NB4 (cell line): ENCODE measurements around the gene KIAA1958.

Experiments used
- DNase-seq: peaks from one replicate; pipeline ENCODE4 v3.0.0; 2010; ENCODE audit warnings: low read depth
- H3K4me3 ChIP-seq: one replicate; pipeline ENCODE4 v1.5.1; 2011; ENCODE audit warnings: mild to moderate bottlenecking, low read depth, low read length, moderate library complexity
- MYC ChIP-seq: IDR thresholded peaks from 2 replicates; pipeline ENCODE4 v1.6.1; 2011; ENCODE audit warnings: low read depth, low read length
- POLR2A ChIP-seq: IDR thresholded peaks from 2 replicates; pipeline ENCODE4 v1.6.1; 2011; ENCODE audit warnings: mild to moderate bottlenecking; ENCODE audit not compliant: insufficient read length; ENCODE audit errors: extremely low read depth
- TF ChIP-seq, protein P1 (sequence below): IDR thresholded peaks from one replicate; pipeline ENCODE4 v1.5.1; 2012; ENCODE audit warnings: low read depth, low read length
- TF ChIP-seq, protein P2 (sequence below): IDR thresholded peaks from 2 replicates; pipeline ENCODE4 v1.6.1; 2011; ENCODE audit warnings: low read depth, low read length

The KIAA1958 gene

DNA sequence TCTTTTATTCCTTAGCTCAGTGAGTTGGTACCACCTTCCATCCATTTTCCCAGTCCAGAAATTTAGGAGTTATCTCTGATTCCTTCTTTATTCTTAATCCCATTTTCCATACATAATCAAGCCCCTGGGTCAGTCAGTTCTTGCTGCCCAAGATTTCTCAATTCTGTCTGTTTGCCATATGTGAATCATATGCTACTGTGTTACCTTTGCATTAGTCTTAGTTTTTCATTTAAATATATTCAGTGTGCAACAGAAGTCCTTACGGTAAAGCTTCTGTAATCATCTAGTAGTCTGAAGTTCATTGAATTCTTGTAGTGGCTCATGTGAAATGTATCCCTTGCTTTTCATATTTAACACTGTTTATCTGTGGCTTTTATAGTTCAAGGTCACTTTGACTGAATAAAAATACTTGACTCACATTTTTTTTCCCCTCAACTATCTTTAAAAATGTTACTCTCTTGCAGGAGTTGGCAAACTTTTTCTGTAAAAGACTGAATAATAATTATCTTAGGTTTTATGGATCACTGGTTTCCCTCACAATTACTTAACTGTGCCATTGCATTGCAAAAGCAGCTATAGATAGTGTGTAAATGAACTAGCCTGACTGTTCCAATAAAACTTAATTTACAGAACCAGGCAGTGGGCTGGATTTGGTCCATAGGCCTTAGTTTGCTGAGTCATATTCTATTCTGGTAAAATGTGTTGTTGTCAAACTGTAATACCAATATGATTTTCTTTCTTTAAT is 6.9 kb downstream of the KIAA1958 start:
- no peak for DNase-seq
- TF ChIP-seq POLR2A (no peak), MYC (no peak)
- TF ChIP-seq, protein P1, sequence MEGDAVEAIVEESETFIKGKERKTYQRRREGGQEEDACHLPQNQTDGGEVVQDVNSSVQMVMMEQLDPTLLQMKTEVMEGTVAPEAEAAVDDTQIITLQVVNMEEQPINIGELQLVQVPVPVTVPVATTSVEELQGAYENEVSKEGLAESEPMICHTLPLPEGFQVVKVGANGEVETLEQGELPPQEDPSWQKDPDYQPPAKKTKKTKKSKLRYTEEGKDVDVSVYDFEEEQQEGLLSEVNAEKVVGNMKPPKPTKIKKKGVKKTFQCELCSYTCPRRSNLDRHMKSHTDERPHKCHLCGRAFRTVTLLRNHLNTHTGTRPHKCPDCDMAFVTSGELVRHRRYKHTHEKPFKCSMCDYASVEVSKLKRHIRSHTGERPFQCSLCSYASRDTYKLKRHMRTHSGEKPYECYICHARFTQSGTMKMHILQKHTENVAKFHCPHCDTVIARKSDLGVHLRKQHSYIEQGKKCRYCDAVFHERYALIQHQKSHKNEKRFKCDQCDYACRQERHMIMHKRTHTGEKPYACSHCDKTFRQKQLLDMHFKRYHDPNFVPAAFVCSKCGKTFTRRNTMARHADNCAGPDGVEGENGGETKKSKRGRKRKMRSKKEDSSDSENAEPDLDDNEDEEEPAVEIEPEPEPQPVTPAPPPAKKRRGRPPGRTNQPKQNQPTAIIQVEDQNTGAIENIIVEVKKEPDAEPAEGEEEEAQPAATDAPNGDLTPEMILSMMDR: no peak
- TF ChIP-seq, protein P2, sequence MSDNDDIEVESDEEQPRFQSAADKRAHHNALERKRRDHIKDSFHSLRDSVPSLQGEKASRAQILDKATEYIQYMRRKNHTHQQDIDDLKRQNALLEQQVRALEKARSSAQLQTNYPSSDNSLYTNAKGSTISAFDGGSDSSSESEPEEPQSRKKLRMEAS: no peak
- no peak overlapping the region for H3K4me3 ChIP-seq

DNA sequence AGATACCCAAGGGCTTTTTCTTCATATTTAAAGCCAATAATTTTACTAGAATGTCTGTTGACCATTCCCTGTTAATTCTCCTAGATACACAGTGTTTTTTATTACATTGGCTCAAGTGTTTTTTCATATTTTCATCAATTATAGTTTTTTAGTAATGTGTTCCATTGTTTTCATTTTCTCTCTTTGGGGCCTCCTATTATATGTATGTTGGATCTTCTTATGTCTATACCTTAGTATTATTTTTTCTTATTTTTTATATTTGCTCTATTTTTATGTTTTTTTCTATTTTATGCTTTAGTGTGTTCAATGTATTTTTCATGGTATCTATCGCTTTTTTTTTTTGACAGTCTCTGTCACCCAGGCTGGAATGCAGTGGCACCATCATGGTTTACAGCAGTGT is 7.5 kb downstream of the KIAA1958 start:
- no peak for DNase-seq
- TF ChIP-seq, protein P2: no peak
- TF ChIP-seq, protein P1: no peak
- TF ChIP-seq MYC: no peak
- TF ChIP-seq POLR2A: no peak
- no peak overlapping the region for H3K4me3 ChIP-seq

DNA sequence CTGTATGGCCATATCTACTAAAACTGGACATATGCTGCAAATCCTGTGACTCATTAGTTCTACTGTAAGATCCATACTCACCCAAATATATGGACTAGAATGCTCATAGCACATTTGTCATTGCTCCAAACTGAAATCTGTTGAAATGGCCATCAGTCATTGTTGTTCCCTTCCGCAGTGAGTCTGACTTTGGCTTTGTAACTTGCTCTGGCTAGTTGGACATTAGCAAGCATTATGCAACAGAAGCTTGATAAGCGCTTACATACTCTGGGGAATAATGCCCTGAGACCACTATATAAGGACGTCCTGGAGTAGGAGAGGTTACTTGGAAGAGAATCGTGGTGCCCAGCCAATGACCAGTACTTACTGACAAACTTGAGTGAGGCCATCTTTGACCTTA is 9.0 kb downstream of the KIAA1958 start:
- peak; percentile 86 for DNase-seq
- peak overlapping the region; percentile 45 for H3K4me3 ChIP-seq
- TF ChIP-seq, protein P2: no peak
- TF ChIP-seq MYC (no peak), POLR2A (no peak)
- TF ChIP-seq, protein P1: no peak

DNA sequence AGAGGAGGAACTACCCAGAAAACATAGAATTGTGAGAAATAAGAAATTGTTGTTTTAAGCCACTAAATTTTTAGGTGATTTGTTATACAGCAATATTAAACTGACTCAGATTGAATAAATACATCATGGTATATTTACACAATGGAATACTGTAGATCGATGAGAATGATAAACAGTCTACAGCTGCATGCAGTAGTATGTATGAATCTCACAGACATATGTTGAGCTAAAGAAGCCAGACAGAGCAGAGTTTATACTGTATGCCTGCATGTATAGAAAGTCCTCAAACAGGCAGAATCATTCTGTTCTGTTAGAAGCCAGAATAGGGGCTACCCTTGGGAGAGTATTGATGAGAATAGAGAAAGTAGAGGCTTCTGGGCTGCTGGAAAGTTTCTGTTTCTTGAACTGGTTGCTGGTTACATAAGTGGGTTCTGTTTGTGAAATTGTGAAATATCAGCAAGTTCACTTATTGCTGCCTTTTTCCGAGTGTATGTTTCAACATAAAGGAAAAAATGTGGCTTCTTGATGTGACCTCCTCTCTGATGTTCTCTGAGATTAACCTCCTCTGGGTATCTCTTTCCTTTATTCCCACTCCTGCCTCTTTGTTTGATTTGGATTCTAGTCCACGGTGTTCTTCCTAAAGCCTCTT is 9.6 kb downstream of the KIAA1958 start:
- peak; percentile 7 for TF ChIP-seq POLR2A
- TF ChIP-seq, protein P1: no peak
- TF ChIP-seq, protein P2: peak; percentile 47; the same call in 1 of the 2 replicates
- TF ChIP-seq MYC: peak; percentile 73
- peak overlapping the region; percentile 45 for H3K4me3 ChIP-seq
- peak; percentile 84 for DNase-seq

DNA sequence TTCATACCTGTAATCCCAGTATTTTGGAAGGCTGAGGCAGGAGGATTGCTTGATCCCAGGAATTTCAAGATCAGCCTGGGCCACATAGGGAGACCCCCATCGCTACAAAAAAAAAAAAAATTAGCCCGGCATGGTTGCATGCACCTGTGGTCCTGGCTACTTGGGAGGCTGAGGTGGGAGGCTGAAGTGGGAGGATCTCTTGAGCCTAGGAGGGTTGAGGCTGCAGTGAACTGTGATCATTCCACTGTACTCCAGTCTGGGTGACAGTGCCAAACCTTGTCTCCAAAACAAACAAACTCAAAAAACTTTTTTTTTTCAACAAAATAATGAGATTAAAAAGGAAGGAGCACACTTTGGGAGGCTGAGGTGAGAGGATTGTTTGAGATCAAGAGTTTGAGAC is 14.2 kb downstream of the KIAA1958 start:
- TF ChIP-seq POLR2A (no peak), MYC (no peak)
- DNase-seq: no peak
- no peak overlapping the region for H3K4me3 ChIP-seq

DNA sequence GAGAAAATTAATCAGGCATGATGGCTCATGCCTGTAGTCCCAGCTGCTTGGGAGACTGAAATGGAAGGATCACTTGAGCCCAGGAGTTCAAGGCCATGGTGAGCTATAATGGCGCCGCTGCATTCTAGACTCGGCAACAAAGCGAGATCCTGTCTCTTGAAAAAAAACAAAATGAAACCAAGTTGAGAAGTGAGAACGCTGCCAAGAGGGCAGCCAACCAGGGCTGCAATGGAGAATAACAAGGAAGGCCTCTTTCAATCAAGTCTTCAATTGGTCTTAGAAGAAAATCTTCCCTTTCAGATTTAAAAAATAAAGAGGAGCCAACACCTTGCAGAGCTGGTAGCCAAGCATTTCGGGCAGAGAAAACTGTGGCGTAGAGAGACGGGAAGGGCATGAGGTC is 14.7 kb downstream of the KIAA1958 start:
- no peak for DNase-seq
- no peak overlapping the region for H3K4me3 ChIP-seq
- TF ChIP-seq POLR2A (no peak), MYC (no peak)
- TF ChIP-seq, protein P2: no peak
- TF ChIP-seq, protein P1: no peak
